HepG2 (cell line): Measurements from ENCODE around the gene EBF4. TPM values are rescaled to one million over a fixed set of nuclear protein-coding genes. Genes with fewer than 3 reads are reported as not detected.

Experiments
- AGO1 ChIP-seq: fragments of 200-400 bp; formaldehyde crosslinking; IDR thresholded peaks from 2 replicates; pipeline ENCODE4 v1.6.1; 2017; ENCODE audit warnings: mild to moderate bottlenecking, low read depth, low read length, moderate library complexity; ENCODE audit not compliant: poor library complexity, severe bottlenecking
- ATF5 ChIP-seq: sonication (generic); formaldehyde crosslinking; IDR thresholded peaks from 2 replicates; pipeline ENCODE4 v1.4.0; 2020; ENCODE audit warnings: mild to moderate bottlenecking, low read depth, missing genetic modification reagents
- ELF1 ChIP-seq: sonication (generic); formaldehyde crosslinking; IDR thresholded peaks from 2 replicates; pipeline ENCODE4 v1.4.0; 2020; ENCODE audit warnings: missing genetic modification reagents
- HNRNPK ChIP-seq: fragments of 200-400 bp; formaldehyde crosslinking; IDR thresholded peaks from 2 replicates; pipeline ENCODE4 v1.6.1; 2018; ENCODE audit warnings: low read length, low read depth, moderate library complexity, mild to moderate bottlenecking; ENCODE audit not compliant: poor library complexity, severe bottlenecking
- KLF9 ChIP-seq: IDR thresholded peaks from 2 replicates; pipeline ENCODE4 v1.6.1; 2016; ENCODE audit warnings: low read depth
- NR2C2 ChIP-seq: sonication (generic); formaldehyde crosslinking; IDR thresholded peaks from 2 replicates; pipeline ENCODE4 v1.4.0; 2020; ENCODE audit warnings: missing genetic modification reagents, mild to moderate bottlenecking, moderate library complexity, borderline replicate concordance
- RFX3 ChIP-seq: IDR thresholded peaks from 2 replicates; pipeline ENCODE4 v1.6.1; 2016; ENCODE audit warnings: missing biosample characterization, missing genetic modification reagents
- RFXANK ChIP-seq: IDR thresholded peaks from 2 replicates; pipeline ENCODE4 v1.6.1; 2016
- STAT6 ChIP-seq: sonication (generic); formaldehyde crosslinking; IDR thresholded peaks from 2 replicates; pipeline ENCODE4 v1.4.0; 2020; ENCODE audit warnings: missing genetic modification reagents, mild to moderate bottlenecking, borderline replicate concordance
- SYNCRIP ChIP-seq: fragments of 200-400 bp; formaldehyde crosslinking; IDR thresholded peaks from 2 replicates; pipeline ENCODE4 v1.6.1; 2018; ENCODE audit warnings: mild to moderate bottlenecking, low read depth, low read length; ENCODE audit not compliant: insufficient read depth
- TSC22D2 ChIP-seq: sonication (generic); formaldehyde crosslinking; IDR thresholded peaks from 2 replicates; pipeline ENCODE4 v1.5.1; 2020; ENCODE audit warnings: missing genetic modification reagents, mild to moderate bottlenecking, borderline replicate concordance
- ZBTB34 ChIP-seq: sonication (generic); formaldehyde crosslinking; IDR thresholded peaks from 2 replicates; pipeline ENCODE4 v1.8.0; 2022; ENCODE audit warnings: mild to moderate bottlenecking, missing genetic modification reagents
- ZNF3 ChIP-seq: IDR thresholded peaks from 2 replicates; pipeline ENCODE4 v1.7.0; 2017; ENCODE audit warnings: inconsistent platforms
- ZNF557 ChIP-seq: sonication (generic); formaldehyde crosslinking; IDR thresholded peaks from 2 replicates; pipeline ENCODE4 v1.4.0; 2020; ENCODE audit warnings: missing genetic modification reagents
- ZNF564 ChIP-seq: sonication (generic); formaldehyde crosslinking; IDR thresholded peaks from 2 replicates; pipeline ENCODE4 v1.8.1; 2023; ENCODE audit warnings: mild to moderate bottlenecking, missing genetic modification reagents
- ZNF570 ChIP-seq: sonication (generic); formaldehyde crosslinking; IDR thresholded peaks from 2 replicates; pipeline ENCODE4 v1.4.0; 2020; ENCODE audit warnings: mild to moderate bottlenecking, missing genetic modification reagents, borderline replicate concordance
- ZNF761 ChIP-seq: sonication (generic); formaldehyde crosslinking; conservative IDR thresholded peaks from 2 replicates; pipeline ENCODE4 v1.4.0; 2020; ENCODE audit warnings: mild to moderate bottlenecking, missing genetic modification reagents
- ZNF816 ChIP-seq: sonication (generic); formaldehyde crosslinking; IDR thresholded peaks from 2 replicates; pipeline ENCODE4 v1.8.0; 2022; ENCODE audit warnings: missing genetic modification reagents, mild to moderate bottlenecking, borderline replicate concordance
- polyA plus RNA-seq, 8 experiments: library from polyadenylated mRNA; depleted of rRNA in 3 of 8; stranded (reverse) in 7 of 8; unstranded in 1 of 8; fragments of >200 nt; fragmentation: Illumina TruSeq in 4 of 8; extraction: Trizol in 4 of 8; gene quantifications; 2 replicates each; pipeline versions ENCODE4 v1.2.1 to v1.2.3, GENCODE V29; 2011 to 2016; ENCODE audit warnings: low read depth in 4 of 8, missing spikeins in 1 of 8, mixed read lengths in 1 of 8; ENCODE audit not compliant: insufficient read depth in 1 of 8
- total RNA-seq, 5 experiments: library from RNA; depleted of rRNA; stranded (reverse); fragments of >200 nt; fragmentation: Illumina TruSeq; extraction: Trizol; gene quantifications; 2 replicates each; pipeline ENCODE4 v1.2.3, GENCODE V29; 2016; ENCODE audit warnings: low read depth in 1 of 5

The EBF4 gene
- total and polyA plus RNA-seq, 2 of the 13 experiments (the other 11 are each of a cell fraction or from before 2014, with no cell fraction given) = 0.84 to 2.2 TPM

GRCh38 chr20:2692036-2692885 is at the start of gene EBF4 (continued):
- peak; percentile 69 for TF ChIP-seq NR2C2 (CRISPR knock-in tag)
- TF ChIP-seq ZNF570 (CRISPR knock-in tag) = no peak
- no peak for TF ChIP-seq RFXANK
- TF ChIP-seq ZNF3 (CRISPR knock-in tag) = no peak
- TF ChIP-seq AGO1 = peak; percentile 38
- TF ChIP-seq ZNF816 (CRISPR knock-in tag) = 0 out of 2 replicates have a peak, but pooled peaks have one; percentile 20
- TF ChIP-seq TSC22D2 (CRISPR knock-in tag) = peak; percentile 76; the same call in 1 of the 2 replicates
- no peak for TF ChIP-seq STAT6 (CRISPR knock-in tag)
- no peak for TF ChIP-seq RFX3 (CRISPR knock-in tag)
- 0 out of 2 replicates have a peak, but pooled peaks have one; percentile 50 for TF ChIP-seq ATF5 (CRISPR knock-in tag)
- TF ChIP-seq ELF1 = no peak
- no peak for TF ChIP-seq ZBTB34 (CRISPR knock-in tag)
- TF ChIP-seq SYNCRIP = no peak
- TF ChIP-seq KLF9 (CRISPR knock-in tag) = no peak
- no peak for TF ChIP-seq ZNF761 (CRISPR knock-in tag)
- 0 out of 2 replicates have a peak, but pooled peaks have one; percentile 17 for TF ChIP-seq ZNF564 (CRISPR knock-in tag)
- peak; percentile 57 for TF ChIP-seq ZNF557
- TF ChIP-seq HNRNPK = no peak
